Measurements from ENCODE around the gene RHOV.
"Not testable (repeated sequence)": the region's sequence is repeated elsewhere in the genome, so short reads cannot be mapped to it uniquely, and the experiment has no call there.

RHOV gene

DNA sequence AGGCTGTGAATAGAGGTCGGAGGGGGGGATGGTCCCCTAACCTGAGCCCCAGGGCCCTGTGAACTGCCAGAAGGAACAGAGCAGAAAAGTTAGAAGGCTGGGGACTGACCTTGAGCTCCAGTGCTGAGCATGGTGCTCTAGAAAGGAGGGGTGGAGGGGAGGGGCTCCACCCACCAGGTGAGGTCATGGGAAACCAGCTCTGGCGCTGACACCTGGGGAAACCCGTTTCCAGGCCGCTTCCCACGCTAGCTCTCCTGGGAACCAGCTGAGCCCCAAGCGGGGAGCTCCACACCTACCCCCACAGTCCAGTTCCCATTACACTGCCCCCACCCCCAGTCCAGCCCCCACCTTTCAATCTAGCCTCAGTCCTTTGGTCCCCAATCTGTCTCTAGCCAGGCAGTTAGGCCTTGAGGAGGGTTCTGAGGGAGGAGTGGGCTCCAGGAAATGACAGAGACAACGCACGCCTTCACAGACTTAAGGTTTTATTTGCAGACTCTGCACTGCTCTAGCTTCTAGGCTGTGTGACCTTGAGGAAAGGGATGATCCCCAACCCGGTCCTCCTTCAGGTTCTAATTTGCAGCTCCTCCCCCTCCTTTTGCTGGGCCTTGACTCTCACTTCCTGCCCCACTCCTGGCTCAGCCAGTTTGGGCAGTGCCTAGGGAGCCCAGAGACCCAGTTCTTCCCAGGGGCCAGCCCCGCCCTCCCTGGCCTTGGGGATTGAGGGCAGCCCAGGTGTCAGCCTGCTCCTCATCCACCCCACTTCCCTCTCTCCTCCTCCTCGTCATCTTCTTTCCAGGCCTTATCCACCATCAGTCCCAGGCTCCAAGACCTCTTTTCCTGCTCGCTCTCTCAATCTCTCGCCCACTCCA lies 2.1 kb downstream of the RHOV start:
- no peak for DNase-seq

DNA sequence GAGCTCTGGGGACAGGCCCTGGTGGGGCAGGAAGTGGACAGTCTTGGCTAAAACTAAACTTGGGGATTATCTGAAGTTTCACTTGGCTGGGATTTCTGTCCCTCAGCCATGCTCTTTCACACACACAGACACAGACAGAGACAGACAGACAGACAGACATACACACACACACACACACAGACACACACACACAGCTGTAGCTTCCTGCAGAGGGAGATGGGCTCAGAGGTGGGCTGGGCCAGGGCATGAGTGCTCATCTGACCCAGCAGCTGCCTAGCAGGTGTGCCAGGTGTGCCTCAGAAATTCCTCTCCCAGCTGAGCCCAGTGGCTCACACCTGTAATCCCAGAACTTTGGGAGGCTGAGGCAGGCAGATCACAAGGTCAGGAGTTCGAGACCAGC lies 3.3 kb downstream of the RHOV start:
- DNase-seq = no peak

- DNase-seq = no peak
Observed at GRCh38 chr15:40869686-40870085, 4.3 kb downstream of the RHOV start.

- DNase-seq = no peak
Observed at GRCh38 chr15:40867199-40867598, 6.8 kb downstream of the RHOV start.

- no peak for DNase-seq
Observed at GRCh38 chr15:40863660-40864270, 10.3 kb downstream of the RHOV start.

- DNase-seq = not testable (repeated sequence)
Observed at GRCh38 chr15:40861147-40861546, 12.9 kb downstream of the RHOV start.

DNA sequence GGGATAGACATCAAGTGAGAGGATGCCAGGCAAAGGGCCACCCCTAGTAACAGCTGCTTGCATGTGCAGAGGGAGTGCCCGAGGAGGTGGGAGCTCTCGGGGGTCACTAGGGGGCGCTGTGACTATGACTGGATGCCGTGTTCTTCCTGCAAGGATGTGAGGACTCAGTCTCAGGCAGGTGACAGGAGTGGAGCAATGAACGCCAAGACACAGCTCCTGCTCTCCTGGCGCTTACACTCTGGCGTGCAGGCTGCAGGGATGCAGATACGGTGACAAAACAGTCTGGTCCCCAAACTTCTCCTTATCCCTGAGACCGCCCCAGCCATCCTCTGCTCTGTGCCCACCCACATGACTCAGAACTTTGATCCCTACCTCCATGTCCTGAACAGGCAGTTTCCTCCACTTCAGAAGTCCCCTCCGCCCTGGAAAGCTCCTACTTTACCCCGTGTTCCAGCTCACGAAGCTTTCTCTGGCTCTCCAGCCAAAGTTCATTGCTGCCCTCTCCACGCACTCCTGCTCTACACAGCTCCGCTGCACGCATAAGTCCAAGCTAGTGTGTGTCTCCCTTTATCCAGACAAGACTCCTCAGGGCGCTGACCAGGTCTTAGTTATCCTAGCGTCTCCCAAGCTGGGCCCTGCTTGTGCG lies 14.7 kb downstream of the RHOV start:
- peak; percentile 54 to 75 for DNase-seq

- no peak for DNase-seq
Observed at GRCh38 chr15:40858706-40859105, 15.3 kb downstream of the RHOV start.

DNA sequence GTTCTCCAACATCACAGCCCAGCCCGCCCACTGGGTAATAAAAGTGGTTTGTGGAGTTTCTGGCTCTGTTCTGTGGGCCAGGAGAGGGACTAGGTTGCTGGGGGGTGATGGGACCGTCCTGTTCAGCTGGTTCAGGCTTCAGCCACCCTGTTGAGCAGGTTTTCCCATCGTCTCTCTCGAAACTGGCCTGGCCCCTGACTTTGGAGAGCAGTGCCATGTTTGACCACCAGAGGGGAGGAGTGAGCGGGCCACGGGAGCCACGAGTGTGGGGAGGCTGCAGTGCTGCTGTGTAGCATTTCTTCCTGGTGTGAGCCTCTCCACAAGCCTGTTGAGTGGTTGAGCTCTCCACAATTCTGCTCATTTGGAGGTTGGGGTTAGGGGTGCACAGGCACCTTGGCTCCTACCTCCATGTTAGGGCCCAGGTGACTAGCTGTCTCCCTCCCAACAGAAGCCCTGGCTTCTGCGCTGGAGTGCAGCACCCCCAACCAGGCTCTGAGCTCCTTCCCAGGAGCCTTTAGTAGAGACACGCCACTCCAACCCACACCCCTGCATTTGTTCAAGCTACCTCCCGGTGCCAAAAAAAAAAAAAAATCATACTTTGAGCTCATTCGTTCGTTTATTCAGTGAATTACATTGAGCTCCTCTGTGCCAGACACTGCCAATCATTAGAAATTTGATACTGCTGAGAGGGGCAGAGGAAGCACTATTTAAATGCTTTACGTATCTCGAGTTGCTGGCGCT lies 16.3 kb downstream of the RHOV start:
- DNase-seq = peak; percentile 39 to 62

GRCh38 chr15:40856746-40857145 lies 17.3 kb downstream of the RHOV start:
- no peak for DNase-seq

- DNase-seq = no peak
Observed at GRCh38 chr15:40855706-40856234, 18.3 kb downstream of the RHOV start.

DNA sequence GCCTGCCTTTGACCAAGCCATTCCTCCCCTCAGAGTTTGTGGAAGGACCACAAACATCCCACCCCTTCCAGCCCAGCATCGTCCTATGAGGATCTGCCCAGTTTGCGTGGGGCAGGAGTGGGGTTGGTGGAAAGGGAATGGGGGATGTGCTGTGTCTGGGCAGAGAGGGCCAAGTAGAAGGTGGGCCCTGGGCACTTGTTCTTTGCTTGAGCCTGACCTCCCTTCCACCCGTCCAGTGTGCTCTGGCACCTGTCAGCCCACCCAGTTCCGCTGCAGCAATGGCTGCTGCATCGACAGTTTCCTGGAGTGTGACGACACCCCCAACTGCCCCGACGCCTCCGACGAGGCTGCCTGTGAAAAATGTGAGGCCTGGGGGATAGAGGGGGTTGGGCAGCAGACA lies 19.9 kb downstream of the RHOV start:
- DNase-seq = no peak

DNA sequence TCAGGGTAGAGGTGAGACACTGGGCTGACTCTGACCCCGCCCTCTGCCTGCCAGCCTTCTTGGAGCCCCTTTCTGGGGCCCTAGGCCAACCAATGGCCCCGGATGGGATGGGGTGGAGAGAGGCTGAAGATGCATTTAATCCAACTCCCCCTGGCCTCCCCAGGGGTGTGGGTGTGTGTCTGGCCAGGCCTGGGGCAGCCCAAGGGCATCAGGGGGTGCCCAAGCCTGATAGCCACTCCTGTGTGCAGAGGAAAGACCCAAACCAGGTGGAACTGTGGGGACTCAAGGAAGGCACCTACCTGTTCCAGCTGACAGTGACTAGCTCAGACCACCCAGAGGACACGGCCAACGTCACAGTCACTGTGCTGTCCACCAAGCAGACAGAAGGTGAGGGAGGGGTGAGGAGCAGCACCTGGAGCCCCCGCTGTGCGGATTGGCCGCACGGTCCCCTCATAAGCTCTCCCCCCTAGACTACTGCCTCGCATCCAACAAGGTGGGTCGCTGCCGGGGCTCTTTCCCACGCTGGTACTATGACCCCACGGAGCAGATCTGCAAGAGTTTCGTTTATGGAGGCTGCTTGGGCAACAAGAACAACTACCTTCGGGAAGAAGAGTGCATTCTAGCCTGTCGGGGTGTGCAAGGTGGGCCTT lies 20.7 kb downstream of the RHOV start:
- DNase-seq = no peak

GRCh38 chr15:40852529-40852928 lies 21.5 kb downstream of the RHOV start:
- DNase-seq = no peak

DNA sequence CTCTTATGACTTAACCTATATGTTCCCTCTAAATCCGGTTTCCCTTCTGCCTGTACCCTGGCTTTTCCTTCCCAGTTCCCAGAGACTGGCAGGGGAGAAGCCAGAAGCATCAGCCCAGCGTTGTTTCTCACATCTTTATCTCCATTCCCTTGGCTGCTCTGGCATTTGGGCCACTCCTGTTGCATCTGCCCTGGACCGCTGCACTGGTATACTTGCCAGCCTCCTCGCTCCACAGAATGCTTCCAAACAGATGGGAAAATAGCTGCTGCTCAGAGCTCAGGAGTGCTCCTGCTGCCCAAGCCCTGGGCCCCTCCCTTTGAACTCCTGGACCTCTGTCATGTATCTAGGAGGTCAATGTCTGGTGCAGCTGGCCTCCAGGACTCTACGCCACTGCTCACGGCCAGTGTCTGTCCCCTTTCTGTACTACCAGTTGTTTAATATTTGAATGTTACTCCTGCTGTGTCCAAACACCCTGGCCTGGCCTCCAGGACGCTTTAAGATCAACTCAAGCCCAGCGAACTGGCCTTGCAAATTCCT lies 23.4 kb downstream of the RHOV start:
- DNase-seq = no peak

GRCh38 chr15:40847223-40847961 lies 26.6 kb downstream of the RHOV start:
- peak; percentile 23 to 90 for DNase-seq

DNA sequence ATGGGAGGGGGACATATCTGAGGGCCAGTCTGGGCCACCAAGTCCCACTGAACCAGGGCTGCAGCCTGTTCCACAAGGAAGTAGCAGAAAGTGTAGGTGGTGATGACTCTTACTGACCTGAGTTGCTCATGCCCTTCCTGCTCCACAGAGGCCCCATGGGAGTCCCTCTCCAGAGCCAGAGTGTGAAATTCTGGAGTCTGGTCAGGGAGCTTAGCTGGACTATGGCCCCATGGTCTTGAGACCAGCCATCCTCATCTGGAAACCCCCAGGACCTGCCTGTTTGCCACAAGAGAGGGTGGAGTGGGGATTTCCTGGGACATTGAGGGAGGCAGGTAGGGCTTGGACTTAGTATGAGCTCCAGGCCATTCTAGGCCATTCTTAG lies 27.2 kb downstream of the RHOV start:
- DNase-seq = no peak

DNA sequence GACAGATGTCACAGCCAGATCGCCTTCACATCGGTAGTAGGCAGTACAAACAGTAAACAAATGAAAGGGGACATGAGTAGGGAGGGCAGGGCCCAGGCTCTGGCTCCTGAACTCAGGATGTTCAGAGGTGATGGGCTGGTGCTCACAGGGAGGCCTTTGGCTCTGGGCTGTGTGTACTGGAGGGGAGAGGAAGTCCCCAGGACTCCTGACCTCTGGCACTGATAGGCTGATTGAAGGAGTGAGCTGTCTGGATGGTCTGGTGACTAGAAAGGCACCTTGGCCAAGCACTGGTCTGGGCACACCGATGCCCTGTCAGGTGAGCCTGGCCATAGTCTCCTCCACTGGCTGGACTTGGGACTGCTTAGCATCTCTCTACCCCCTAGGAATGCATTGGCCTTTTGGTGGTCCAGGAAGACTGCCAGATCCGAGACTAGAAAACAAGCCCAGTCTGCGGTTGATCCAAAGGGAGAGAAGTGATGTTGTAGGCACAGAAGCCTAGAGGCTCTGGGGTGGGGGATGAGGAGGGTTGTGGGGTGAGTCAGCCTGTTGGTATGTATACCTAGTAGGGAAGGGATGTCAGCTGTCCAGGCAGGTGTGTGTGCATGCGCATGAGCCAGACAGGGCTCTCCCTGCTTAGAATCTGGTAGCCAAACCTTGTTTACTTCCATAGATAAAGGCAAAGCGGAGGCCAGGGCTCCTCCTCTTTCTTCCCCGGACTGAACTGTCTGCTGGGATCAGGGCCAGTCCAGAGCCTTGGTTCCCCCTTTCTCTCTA lies 28.3 kb downstream of the RHOV start:
- no peak for DNase-seq

GRCh38 chr15:40845036-40845435 lies 29.0 kb downstream of the RHOV start:
- no peak for DNase-seq

GRCh38 chr15:40844696-40845030 lies 29.4 kb downstream of the RHOV start:
- peak; percentile 9 to 38 for DNase-seq

Measured in bone marrow (tissue), 2 donors.